ENCODE measurements around the gene DTX2.
"Not testable (repeated sequence)": the region's sequence is repeated elsewhere in the genome, so short reads cannot be mapped to it uniquely, and the experiment has no call there.

DTX2 gene

DNA sequence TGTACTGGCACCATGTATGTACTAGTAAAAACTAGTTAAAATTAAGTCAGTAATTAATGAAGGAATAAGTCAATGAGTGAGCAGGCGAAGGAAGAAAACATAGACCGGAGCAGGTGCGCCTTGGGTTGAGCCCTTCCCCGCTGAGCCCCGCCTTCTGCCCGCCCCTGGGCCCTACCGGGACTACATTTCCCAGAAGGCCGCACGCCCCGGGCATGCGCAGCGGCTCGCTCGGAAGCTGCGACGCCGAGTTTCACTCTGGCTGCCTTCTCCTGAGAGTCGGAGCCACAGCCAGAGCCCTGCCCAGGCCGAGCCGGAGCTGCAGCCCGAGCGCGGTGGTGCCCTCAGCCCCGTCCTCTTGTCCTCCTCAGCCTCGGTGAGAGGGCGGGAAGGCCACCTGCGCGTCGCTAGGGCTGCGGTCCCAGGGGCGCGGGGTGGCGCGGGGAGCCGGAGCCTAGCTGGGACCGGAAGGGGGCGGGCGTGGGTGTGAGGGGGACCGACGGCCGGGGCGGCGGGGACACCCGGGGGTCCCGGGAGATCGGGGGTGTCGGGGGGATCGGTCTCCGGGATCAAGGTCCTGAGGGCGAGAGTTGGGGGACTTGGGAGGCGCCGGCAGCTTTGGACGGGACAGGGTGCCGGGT, at the start of gene DTX2:
TSS of gene DTX2 (plus strand) at position 246 of the 638 bp plus-strand sequence. CDS start 18,801 bp downstream, outside the sequence.
- peak; percentile 41 for DNase-seq

DNA sequence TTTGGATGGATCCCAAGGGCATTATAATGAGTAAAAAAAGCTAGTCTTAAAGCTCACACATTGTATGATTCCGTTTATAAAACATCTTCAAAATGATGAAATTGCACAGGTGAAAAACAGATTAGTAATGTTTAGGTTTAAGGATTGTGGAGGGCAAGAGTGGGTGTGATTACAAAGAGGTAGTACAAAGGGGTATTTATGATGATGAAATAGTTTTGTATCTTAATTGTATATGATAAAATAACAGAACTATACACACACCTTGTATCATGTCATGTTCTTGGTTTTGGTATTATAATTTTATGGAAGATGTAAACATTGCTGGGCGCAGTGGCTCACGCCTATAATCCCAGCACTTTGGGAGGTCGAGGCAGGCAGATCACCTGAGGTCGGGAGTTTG, 49.3 kb upstream of the DTX2 start:
- DNase-seq, result no peak

DNA sequence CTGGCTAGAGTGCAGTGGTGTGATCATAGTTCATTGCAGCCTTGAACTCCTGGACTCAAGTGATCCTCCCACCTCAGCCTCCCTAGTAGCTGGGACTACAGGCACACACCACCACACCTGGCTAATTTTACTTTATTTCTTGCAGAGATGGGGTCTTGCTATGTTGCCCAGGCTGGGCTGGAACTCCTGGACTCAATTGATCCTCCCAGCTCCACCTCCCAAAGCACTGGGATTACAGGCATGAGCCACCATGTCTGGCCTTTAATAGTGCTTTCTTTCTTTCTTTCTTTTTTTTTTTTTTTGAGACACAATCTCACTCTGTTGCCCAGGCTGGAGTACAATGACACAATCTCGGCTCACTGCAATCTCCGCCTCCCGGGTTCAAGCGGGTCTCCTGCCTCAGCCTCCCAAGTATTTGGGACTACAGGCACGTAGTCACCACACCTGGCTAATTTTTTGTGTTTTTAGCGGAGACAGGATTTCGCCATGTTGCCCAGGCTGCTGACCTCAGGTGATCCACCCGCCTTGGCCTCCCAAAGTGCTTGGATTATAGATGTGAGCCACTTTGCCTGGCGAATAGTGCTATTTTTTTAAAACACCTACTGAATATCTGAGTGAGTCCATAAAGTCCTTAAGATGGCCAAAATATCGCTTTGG, 43.7 kb upstream of the DTX2 start:
- DNase-seq, result not testable (repeated sequence)

DNA sequence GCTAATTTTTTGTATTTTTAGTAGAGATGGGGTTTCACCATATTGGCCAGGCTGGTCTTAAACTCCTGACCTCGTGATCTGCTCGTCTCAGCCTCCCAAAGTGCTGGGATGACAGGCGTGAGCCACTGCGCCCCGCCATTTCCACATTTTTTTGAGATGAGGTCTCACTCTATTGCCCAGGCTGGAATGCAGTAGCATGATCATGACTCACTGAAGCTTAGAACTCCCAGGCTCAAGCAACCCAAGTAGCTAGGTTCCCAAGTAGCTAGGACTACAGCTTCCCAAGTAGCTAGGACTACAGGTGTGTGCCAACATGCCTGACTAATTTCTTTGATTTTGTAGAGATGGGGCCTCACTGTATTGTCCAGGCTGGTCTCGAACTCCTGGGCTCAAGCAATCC, 40.4 kb upstream of the DTX2 start:
- DNase-seq, result not testable (repeated sequence)

DNA sequence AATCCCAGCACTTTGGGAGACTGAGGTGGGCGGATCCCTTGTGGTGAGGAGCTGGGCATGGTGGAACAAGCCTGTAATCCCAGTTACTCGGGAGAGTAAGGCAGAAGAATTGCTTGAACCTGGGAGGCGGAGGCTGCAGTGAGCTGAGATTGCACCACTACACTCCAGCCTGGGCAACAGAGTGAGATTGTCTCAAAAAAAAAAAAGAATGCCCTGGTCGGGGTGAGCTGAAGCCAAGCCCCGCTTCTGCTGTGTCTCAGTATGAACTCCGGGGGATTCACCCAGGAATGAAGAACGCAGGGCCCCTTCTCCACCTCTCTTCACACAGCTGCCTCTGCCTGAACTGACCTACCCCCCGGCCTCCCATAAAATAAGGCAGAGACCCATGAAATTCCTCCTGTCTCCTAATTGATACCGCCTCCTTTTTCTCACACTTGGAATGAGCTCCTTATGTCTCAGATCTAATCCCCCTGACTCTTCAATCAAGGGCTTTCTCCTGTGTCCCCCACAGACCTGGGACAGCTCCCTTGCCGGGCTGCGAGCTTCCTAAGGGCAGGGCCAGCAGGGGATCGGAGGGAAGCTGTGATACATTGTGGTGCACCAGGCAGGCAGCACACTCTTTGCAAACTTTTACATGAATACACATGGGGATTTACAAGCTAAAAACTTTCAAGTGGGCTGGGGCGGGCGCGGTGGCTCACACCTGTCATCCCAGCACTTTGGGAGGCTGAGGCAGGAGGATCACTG, 37.7 kb upstream of the DTX2 start:
- DNase-seq, result no peak

DNA sequence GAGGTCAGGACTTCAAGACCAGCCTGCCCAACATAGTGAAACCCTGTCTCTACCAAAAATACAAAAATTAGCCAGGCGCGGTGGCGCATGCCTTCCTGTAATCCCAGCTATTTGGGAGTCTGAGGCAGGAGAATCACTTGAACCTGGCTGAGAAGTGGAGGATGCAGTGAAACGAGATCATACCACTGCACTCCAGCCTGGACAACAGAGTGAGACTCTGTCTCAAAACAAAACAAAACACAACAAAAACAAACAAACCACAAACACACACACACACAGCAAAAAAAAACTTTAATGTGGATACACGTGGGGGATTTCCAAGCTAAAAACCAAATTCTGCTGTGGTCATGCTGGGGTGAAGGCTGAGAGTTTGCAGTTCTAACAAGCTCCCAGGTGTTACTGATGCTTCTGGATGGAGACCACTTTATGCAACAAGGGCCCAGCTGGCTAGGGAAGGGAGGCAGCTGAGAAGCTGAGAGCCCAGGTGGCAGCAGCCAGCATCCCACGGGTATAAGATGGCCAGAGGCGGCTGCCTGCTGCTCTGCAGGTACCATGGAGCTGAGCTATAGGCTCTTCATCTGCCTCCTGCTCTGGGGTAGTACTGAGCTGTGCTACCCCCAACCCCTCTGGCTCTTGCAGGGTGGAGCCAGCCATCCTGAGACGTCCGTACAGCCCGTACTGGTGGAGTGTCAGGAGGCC, 36.9 kb upstream of the DTX2 start, which contains the start of gene ZP3:
TSS of gene ZP3 (plus strand) at position 538 of the 699 bp plus-strand sequence. CDS start at position 553, 15 bp downstream.
- no peak for DNase-seq

DNA sequence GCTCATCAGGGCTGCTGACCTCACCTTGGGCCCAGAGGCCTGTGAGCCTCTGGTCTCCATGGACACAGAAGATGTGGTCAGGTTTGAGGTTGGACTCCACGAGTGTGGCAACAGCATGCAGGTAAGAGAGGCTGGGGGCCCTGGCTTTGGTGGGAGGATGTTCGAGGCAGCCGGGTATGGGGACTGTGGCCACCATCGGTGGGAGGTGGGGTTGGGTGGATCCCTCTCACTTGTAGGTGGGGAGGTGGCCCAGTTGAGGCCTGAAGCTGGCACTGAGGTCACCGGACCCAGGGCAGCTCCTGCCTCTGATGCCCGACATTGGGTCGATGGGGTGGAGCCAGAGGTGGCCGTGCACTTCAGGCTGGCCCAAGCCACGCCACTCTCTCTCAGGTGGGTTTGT, 36.4 kb upstream of the DTX2 start:
- no peak for DNase-seq

DNA sequence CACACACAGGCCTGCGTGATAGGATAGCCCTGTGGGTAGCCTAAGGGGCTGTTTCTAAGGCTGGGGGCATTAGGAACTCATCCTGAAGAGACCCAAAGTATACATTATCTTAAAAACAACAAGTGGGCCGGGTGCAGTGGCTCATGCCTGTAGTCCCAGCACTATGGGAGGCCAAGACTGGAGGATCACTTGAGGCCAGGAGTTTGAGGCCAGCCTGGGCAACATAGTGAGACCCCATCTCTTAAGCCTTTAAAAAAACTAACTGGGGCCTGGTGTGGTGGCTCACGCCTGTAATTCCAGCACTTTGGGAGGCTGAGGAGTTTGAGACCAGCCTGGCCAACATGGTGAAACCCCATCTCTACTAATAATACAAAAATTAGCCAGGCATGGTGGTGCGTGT, 36.0 kb upstream of the DTX2 start:
- DNase-seq, result not testable (repeated sequence)

DNA sequence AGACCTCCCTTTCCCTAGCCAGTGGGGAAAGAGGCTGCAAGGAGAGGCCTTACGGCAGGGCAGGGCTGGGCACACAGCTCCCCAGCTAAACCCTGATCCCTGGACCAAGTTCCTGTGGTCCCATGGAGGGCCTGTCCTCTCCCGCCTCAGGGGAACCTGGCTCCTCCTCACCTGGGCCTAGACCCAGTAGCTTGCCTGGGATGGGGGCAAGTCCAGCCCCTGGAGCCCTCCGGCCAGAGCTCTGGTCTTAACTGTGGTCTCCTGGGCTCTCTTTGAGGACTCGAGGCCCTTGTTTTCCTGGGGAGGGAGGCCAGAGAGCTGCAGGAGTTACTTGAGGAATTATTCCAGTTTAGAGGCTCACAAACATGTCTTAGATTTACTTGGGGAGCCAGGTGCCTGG, 35.3 kb upstream of the DTX2 start:
- DNase-seq, result no peak

DNA sequence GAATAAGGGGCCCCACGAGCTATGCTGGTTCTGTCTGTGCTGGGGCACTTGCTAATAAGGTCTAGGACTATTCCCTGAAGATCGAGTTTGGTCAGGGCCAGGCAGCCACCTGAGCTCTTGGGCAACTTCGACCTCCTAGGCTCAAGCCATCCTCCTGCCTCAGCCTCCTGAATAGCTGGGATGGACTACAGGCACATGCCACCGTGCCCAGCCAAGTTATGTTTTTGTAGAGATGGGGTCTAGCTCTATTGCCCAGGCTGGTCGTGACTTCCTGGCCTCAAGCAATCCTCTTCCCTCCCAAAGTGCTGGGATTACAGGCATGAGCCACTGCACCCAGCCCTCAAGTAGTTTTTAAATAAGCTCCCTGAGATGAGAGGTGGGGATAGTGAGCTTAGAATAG, 33.9 kb upstream of the DTX2 start:
- no peak for DNase-seq

DNA sequence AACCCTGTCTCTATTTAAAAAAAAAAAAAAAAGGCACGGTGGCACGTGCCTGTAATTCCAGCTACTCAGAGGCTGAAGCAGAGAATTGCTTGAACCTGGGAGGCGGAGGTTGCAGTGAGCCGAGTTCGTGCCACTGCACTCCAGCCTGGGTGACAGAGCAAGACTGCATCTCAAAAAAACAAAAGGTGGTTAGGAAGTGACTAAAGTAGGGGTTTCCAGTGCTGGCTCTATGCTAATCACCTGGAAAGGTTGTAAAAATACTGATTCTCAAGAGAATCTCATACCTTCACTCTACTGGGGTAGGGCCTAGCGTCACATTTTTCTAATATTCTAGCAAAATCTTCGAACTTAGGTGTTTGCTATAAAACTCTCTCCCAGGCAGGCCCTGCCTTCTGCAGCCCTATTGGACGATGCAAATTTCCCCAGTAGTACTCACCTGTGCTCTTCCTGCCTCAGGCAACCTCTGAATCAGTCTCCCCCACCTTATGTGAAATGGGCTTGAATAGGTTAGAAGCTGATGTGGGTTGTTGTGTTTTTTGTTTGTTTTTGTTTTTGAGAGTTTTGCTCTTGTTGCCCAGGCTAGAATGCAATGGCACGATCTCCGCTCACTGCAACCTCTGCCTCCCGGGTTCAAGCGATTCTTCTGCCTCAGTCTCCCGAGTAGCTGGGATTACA, 33.2 kb upstream of the DTX2 start:
- DNase-seq, result no peak

DNA sequence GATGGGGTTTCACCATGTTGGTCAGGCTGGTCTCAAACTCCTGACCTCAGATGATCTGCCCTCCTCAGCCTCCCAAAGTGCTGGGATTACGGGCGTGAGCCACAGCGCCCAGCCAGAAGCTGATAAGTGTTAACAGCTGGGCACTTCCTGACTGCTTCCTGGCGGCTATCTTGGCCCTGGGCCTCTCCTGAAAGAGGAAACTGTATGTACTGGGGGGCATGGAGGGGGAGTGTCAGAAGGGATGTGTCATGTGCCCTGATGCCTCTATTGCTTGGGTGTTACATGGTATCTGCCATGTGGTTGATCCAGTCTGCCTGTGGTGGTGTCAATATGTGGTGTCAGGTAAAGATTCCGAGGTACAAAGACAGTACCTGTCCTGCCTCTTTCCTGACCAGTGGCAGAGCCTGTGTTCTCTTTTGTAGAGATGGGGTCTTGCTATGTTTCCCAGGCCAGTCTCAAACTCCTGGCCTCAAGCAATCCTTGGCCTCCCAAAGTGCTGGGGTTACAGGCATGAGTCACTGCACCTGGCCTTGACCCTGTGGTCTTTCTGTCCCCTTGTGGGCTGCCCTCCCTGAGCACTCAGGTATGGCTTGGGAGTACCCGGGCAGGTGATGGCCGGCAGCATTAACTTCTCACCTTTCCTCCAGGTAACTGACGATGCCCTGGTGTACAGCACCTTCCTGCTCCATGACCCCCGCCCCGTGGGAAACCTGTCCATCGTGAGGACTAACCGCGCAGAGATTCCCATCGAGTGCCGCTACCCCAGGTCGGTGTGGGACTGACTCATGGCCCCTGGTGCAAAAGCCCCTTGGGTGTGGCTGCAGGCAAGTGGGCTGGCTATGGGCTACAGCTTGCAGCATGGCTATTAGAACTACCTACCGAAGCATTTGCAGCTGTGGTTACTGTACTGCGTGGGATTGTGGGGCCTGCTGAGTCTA, 32.4 kb upstream of the DTX2 start:
- no peak for DNase-seq

DNA sequence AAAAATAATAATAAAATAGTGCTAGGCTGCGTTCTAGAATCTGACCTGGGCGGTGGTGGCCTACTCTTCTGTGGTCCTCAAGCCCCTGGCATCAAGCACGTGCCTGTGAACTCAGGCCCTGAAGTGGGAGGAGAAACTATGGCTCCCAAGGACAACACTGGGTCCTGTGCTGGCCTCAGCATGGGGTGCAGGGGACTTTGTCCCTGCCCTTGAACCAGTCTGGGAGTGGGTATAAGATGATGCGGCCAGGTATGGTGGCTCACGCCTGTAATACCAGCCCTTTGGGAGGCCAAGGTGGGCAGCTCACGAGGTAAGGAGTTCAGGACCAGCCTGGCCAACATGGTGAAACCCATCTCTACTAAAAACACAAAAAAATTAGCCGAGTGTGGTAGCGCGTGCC, 31.3 kb upstream of the DTX2 start:
- DNase-seq, result no peak

DNA sequence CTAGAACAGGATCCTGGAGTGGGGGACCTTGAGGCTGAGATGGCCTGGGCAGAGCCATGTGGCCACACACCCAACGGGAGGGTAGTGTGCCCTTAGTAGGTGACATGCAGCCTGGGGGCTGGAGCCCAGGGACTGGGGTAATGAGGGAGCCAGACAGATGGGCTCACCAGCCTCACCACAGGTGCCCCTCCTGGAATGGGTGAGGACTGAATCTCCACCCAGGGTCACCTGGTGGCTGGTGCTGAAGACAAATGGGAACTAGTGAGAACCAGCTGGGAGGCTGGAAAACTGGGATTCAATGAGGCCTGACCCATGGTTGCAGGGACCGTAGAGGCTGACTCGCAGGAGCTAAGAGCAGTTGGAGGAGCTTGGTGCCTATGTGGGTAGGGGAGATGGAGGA, 30.7 kb upstream of the DTX2 start:
- no peak for DNase-seq

DNA sequence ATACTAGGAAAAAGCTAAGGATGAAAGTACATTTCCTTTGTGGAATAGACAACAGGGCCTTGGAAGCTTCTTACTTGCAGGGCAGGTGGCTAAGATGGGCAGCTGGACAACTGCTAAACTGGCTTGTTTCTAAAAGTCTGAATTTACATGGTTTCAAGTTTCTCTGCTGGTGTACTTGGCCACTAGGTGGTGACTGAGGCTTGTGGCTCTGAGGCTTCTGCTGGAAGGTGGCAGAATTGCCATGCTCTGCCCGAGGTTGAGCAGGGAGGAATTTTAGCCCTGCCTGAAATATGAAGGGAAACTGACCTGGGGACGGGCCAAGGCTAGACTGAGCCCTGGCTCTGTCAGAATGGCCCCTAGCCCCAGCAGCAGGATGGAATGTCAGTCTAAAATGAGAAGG, 23.6 kb upstream of the DTX2 start:
- DNase-seq, result peak; percentile 68

DNA sequence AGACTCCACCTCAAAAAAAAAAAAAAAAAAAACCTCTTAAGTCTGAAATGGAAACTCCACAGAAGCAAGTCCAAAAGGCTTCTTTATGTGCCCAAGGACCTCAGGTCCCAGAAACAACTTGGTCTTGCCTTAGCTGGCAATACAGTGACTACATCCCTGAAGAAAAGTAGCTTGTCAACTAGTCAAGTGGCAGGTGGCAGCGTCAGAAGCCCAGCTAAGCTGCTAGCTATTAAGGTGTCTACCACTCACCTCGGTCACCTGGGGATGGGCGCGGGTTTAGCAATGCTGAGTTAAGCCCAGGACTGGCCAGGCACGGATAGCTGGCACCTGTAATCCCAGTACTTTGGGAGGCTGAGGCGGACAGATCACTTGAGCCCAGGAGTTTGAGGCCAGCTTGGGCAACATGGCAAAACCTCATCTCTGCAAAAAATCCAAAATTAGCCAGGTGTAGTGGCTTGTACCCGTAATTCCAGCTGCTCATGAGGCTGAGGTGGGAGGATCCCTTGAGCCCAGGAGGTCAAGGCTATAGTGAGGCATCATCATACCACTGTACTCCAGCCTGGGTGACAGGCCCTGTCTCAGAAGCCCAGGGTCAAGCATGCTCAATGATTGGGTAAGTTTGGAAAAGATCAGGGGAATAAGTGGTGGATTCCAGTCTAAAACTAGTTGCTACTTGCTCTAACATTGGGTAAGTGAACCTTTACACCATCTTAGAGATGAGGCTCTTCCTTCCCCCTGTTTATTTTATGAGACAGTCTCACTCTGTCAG, 22.2 kb upstream of the DTX2 start:
- not testable (repeated sequence) for DNase-seq

DNA sequence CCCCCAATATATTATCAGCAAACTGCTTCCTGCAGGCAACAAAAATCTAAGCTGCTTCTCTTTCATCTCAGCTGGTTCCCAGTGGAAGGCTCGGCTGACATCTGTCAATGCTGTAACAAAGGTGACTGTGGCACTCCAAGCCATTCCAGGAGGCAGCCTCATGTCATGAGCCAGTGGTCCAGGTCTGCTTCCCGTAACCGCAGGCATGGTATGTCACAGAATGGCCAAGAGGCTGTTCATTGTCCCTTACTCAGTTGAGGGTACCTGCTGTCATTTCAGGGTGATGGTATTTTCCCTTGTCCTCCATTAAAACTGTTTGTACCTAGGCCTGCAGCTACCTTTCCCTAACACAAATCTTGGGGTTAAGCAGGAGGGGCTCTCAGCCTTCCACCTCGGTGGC, 21.1 kb upstream of the DTX2 start:
- not testable (repeated sequence) for DNase-seq

DNA sequence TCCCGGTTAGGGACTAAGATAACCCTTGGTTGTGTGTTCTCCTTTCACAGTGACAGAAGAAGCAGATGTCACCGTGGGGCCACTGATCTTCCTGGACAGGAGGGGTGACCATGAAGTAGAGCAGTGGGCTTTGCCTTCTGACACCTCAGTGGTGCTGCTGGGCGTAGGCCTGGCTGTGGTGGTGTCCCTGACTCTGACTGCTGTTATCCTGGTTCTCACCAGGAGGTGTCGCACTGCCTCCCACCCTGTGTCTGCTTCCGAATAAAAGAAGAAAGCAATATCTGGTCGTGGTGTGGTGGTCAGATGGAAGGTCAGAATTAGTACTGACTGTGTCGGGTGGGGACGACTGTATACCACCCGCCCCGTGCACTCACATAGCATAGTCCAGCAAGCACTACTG, 19.7 kb upstream of the DTX2 start:
- DNase-seq, result not testable (repeated sequence)

DNA sequence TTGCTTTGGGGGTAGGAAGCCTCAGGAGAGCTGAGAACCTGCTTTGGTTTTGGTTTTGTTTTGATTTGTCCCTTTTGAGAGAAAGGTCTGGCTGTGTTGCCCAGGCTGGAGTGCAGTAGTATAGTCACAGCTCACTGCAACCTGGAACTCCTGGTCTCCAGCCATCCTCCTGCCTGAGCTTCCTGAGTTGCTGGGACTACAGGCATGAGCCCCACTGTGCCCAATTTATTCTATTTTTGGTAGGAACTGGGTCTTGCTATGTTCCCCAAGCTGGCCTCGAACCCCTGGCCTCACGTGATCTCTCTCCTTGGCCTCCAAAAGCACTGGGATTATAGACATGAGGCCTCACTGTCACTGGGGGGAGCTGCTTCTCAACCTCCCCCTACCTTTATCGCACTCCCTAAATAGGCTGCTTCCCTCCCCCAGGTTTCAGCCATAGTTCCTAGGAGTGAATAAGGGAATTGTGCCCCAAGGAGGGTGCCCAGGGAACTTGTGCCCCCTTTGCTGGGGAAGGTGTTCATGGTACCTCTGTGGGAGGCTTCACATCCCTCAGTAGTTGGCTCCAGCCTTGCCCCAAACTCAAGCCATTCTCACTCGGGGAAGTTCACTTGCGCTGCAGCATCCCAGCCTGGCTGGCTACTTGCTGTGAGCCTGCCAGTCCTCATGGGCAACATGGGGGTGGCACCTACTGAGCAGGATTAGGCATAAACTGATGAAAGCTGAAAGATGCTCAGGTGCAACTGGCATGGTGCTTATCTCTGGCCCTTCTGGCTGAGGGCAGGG, 18.7 kb upstream of the DTX2 start:
- DNase-seq, result not testable (repeated sequence)

DNA sequence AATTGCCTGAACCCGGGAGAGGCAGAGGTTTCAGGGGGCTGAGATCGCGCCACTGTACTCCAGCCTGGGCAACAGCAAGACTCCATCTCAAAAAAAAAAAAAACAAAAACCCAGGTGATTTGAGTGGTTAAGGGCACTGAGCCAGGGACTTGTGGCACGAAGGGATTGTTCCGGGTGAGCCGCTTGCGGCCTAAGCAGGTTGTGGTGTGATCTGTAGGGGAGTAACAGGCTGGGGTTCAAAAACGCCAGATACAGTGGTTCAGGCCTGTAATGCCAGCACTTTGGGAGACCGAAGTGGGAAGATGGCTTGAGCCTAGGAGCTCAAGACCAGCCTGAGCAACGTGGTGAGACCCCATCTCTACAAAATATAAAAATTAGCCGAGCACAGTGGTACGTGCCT, 17.7 kb upstream of the DTX2 start:
- DNase-seq, result not testable (repeated sequence)
